K562 (cell line): ENCODE results near the gene ALG11. TPM values are rescaled to one million over a fixed set of nuclear protein-coding genes. Genes with fewer than 3 reads are reported as not detected.

Experiments
- ATF1 ChIP-seq, 2 experiments: fragments of 450-650 bp in 1 of 2; IDR thresholded peaks; 2 replicates each; pipeline ENCODE4 v1.6.1; 2016; ENCODE audit warnings: missing compliant biosample characterization in 1 of 2, missing genetic modification characterization in 1 of 2
- BCOR ChIP-seq: fragments of 450-650 bp; IDR thresholded peaks from 2 replicates; pipeline ENCODE4 v1.6.1; 2016
- BHLHE40 ChIP-seq: IDR thresholded peaks from 2 replicates; pipeline ENCODE4 v1.6.1; 2011; ENCODE audit warnings: low read length, improper control_type of control experiment
- BRD9 ChIP-seq: fragments of 450-650 bp; IDR thresholded peaks from 2 replicates; pipeline ENCODE4 v1.6.1; 2018; ENCODE audit warnings: low read depth; ENCODE audit not compliant: partially characterized antibody
- CHD4 ChIP-seq: fragments of 200-600 bp; sonication (generic); IDR thresholded peaks from 3 replicates; pipeline ENCODE4 v1.6.1; 2012; ENCODE audit warnings: low read depth, mild to moderate bottlenecking, mixed read lengths, low read length, inconsistent platforms; ENCODE audit not compliant: insufficient read depth, insufficient replicate concordance, poor library complexity, severe bottlenecking
- KLF13 ChIP-seq: fragments of 450-650 bp; IDR thresholded peaks from 2 replicates; pipeline ENCODE4 v1.6.1; 2016; ENCODE audit warnings: missing genetic modification characterization, low read depth, mild to moderate bottlenecking, missing compliant biosample characterization, moderate library complexity, borderline replicate concordance
- SAP30 ChIP-seq: fragments of 200-600 bp; sonication (generic); IDR thresholded peaks from 2 replicates; pipeline ENCODE4 v1.6.1; 2012; ENCODE audit warnings: borderline replicate concordance, low read depth, mild to moderate bottlenecking, moderate library complexity, low read length, control low read depth, inconsistent platforms; ENCODE audit not compliant: insufficient read depth, poor library complexity, severe bottlenecking
- SMC3 ChIP-seq: conservative IDR thresholded peaks from 2 replicates; pipeline ENCODE4 v1.6.1; 2011; ENCODE audit warnings: low read depth, low read length, improper control_type of control experiment; ENCODE audit not compliant: insufficient read depth
- SUPT5H ChIP-seq: fragments of 450-650 bp; IDR thresholded peaks from 2 replicates; pipeline ENCODE4 v1.6.1; 2016
- polyA plus RNA-seq, 8 experiments: library from polyadenylated mRNA; depleted of rRNA in 4 of 8; stranded (reverse) in 5 of 8; unstranded in 3 of 8; fragments of >200 nt; fragmentation: Nextera tagmentation in 2 of 8; fragmentation: Illumina TruSeq in 1 of 8; extraction: Ambion mirVana in 2 of 8; extraction: Trizol in 1 of 8; gene quantifications; 2 replicates each; pipeline versions ENCODE4 v1.2.1 to v1.2.3, GENCODE V29; 2011 to 2014; ENCODE audit warnings: inconsistent platforms in 1 of 8, missing spikeins in 1 of 8
- total RNA-seq, 7 experiments: library from RNA; depleted of rRNA in 6 of 7; stranded (reverse); fragments of >200 nt in 6 of 7; fragmentation: Illumina TruSeq in 2 of 7; extraction: Trizol in 2 of 7; gene quantifications; 2 replicates each; pipeline versions ENCODE4 v1.2.1 to v1.2.3, GENCODE V29; 2011 to 2021; ENCODE audit warnings: low replicate concordance in 1 of 7
- TF ChIP-seq, protein P1 (sequence below): fragments of 200-800 bp; sonication (Bioruptor generic); IDR thresholded peaks from 2 replicates; pipeline ENCODE4 v1.6.1; 2017; ENCODE audit warnings: missing genetic modification characterization, missing compliant biosample characterization
- TF ChIP-seq, protein P2 (sequence below): fragments of 250-450 bp; sonication (Bioruptor Pico); IDR thresholded peaks from 2 replicates; pipeline ENCODE4 v1.8.0; 2022; ENCODE audit warnings: moderate library complexity, mild to moderate bottlenecking, inconsistent platforms
- TF ChIP-seq, protein P3 (sequence below): sonication (generic); formaldehyde crosslinking; IDR thresholded peaks from 2 replicates; pipeline ENCODE4 v1.8.0; 2022; ENCODE audit warnings: mild to moderate bottlenecking, missing genetic modification reagents
- TF ChIP-seq, protein P4 (sequence below): fragments of 450-650 bp; formaldehyde crosslinking; IDR thresholded peaks from 2 replicates; pipeline ENCODE4 v1.4.0; 2022; ENCODE audit warnings: missing genetic modification characterization
- TF ChIP-seq, protein P5 (sequence below): fragments of 250-450 bp; sonication (Bioruptor Pico); IDR thresholded peaks from 2 replicates; pipeline ENCODE4 v1.4.0; 2020; ENCODE audit warnings: mild to moderate bottlenecking, moderate library complexity

The ALG11 gene
- total and polyA plus RNA-seq, 9 of the 15 experiments (the other 6 are each of a cell fraction or from before 2014, with no cell fraction given): 7.3 to 19.2 (median 16.3) TPM

DNA sequence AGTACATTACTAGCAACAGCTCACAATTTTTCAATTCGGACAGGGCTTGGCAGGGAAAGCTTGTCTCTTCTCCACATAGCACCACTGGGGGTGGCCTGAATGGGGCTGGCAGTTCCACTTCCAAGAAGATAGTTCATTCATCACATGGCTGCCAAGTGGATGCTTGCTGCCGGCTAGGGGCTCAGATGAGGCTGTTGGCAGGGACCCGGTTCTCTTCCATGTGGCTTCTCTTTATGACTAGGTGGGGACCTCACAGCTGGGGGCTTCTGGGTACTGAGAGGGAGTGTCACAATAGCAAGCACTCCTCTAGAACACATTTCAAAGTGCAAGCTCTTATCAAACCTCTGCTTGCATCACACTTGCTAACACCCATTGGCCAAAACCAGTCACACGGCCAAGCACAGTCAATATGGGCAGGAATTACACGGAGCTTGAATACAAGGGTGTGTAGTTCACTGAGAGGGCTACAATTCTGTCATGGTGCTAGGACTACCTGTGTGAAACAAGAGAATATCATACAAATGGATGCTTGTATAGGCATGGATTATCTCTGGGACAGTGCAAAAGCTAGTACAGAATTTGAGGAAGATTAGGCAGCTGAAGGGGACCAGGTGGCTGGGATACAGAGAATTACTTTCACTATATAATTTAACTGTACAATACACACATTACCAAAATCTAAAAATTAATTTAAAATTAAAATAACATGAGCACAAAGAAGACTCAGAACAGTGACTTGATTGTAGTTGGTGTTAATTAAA, 33.2 kb upstream of the ALG11 start (continued):
- TF ChIP-seq, protein P1, sequence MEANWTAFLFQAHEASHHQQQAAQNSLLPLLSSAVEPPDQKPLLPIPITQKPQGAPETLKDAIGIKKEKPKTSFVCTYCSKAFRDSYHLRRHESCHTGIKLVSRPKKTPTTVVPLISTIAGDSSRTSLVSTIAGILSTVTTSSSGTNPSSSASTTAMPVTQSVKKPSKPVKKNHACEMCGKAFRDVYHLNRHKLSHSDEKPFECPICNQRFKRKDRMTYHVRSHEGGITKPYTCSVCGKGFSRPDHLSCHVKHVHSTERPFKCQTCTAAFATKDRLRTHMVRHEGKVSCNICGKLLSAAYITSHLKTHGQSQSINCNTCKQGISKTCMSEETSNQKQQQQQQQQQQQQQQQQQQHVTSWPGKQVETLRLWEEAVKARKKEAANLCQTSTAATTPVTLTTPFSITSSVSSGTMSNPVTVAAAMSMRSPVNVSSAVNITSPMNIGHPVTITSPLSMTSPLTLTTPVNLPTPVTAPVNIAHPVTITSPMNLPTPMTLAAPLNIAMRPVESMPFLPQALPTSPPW (CRISPR knock-in tag): no peak
- TF ChIP-seq BCOR (no peak), BHLHE40 (no peak), ATF1 (CRISPR knock-in tag; IDR thresholded peaks at IDR 0.05) (no peak), ATF1 (tag; IDR thresholded peaks at IDR 0.05) (peak; percentile 70), CHD4 (no peak), SMC3 (no peak), SUPT5H (0 out of 2 replicates have a peak, but pooled peaks have one; percentile 12), SAP30 (no peak), BRD9 (no peak), KLF13 (tag) (no peak)
- TF ChIP-seq, protein P2, sequence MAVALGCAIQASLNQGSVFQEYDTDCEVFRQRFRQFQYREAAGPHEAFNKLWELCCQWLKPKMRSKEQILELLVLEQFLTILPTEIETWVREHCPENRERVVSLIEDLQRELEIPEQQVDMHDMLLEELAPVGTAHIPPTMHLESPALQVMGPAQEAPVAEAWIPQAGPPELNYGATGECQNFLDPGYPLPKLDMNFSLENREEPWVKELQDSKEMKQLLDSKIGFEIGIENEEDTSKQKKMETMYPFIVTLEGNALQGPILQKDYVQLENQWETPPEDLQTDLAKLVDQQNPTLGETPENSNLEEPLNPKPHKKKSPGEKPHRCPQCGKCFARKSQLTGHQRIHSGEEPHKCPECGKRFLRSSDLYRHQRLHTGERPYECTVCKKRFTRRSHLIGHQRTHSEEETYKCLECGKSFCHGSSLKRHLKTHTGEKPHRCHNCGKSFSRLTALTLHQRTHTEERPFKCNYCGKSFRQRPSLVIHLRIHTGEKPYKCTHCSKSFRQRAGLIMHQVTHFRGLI (CRISPR knock-in tag): no peak
- TF ChIP-seq, protein P3, sequence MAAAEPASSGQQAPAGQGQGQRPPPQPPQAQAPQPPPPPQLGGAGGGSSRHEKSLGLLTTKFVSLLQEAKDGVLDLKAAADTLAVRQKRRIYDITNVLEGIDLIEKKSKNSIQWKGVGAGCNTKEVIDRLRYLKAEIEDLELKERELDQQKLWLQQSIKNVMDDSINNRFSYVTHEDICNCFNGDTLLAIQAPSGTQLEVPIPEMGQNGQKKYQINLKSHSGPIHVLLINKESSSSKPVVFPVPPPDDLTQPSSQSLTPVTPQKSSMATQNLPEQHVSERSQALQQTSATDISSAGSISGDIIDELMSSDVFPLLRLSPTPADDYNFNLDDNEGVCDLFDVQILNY (CRISPR knock-in tag): no peak
- TF ChIP-seq, protein P4, sequence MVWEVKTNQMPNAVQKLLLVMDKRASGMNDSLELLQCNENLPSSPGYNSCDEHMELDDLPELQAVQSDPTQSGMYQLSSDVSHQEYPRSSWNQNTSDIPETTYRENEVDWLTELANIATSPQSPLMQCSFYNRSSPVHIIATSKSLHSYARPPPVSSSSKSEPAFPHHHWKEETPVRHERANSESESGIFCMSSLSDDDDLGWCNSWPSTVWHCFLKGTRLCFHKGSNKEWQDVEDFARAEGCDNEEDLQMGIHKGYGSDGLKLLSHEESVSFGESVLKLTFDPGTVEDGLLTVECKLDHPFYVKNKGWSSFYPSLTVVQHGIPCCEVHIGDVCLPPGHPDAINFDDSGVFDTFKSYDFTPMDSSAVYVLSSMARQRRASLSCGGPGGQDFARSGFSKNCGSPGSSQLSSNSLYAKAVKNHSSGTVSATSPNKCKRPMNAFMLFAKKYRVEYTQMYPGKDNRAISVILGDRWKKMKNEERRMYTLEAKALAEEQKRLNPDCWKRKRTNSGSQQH (CRISPR knock-in tag): no peak
- TF ChIP-seq, protein P5, sequence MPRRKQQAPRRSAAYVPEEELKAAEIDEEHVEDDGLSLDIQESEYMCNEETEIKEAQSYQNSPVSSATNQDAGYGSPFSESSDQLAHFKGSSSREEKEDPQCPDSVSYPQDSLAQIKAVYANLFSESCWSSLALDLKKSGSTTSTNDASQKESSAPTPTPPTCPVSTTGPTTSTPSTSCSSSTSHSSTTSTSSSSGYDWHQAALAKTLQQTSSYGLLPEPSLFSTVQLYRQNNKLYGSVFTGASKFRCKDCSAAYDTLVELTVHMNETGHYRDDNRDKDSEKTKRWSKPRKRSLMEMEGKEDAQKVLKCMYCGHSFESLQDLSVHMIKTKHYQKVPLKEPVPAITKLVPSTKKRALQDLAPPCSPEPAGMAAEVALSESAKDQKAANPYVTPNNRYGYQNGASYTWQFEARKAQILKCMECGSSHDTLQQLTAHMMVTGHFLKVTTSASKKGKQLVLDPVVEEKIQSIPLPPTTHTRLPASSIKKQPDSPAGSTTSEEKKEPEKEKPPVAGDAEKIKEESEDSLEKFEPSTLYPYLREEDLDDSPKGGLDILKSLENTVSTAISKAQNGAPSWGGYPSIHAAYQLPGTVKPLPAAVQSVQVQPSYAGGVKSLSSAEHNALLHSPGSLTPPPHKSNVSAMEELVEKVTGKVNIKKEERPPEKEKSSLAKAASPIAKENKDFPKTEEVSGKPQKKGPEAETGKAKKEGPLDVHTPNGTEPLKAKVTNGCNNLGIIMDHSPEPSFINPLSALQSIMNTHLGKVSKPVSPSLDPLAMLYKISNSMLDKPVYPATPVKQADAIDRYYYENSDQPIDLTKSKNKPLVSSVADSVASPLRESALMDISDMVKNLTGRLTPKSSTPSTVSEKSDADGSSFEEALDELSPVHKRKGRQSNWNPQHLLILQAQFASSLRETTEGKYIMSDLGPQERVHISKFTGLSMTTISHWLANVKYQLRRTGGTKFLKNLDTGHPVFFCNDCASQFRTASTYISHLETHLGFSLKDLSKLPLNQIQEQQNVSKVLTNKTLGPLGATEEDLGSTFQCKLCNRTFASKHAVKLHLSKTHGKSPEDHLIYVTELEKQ: no peak
